HepG2 (cell line): ENCODE results near the gene XRCC1. TPM values are rescaled to one million over a fixed set of nuclear protein-coding genes. Genes with fewer than 3 reads are reported as not detected.

Source experiments
- MIXL1 ChIP-seq: IDR thresholded peaks from 2 replicates; pipeline ENCODE4 v1.6.1; 2016
- POLR2AphosphoS2 ChIP-seq: IDR thresholded peaks from 2 replicates; pipeline ENCODE4 v1.6.1; 2011; ENCODE audit warnings: low read depth, low read length, improper control_type of control experiment
- SP1 ChIP-seq, 2 experiments: fragments of 450-650 bp in 1 of 2; sonication (generic) in 1 of 2; formaldehyde crosslinking in 1 of 2; IDR thresholded peaks; 2 replicates each; pipeline versions ENCODE4 v1.4.0 to v1.6.1; 2016 to 2020; ENCODE audit warnings: missing genetic modification reagents in 1 of 2
- ZNF230 ChIP-seq: sonication (generic); formaldehyde crosslinking; IDR thresholded peaks from 2 replicates; pipeline ENCODE4 v1.4.0; 2020; ENCODE audit warnings: mild to moderate bottlenecking, missing genetic modification reagents
- ZNF335 ChIP-seq: sonication (generic); formaldehyde crosslinking; IDR thresholded peaks from 2 replicates; pipeline ENCODE4 v1.4.0; 2020; ENCODE audit warnings: missing genetic modification reagents
- ZNF432 ChIP-seq: sonication (generic); formaldehyde crosslinking; IDR thresholded peaks from 2 replicates; pipeline ENCODE4 v1.5.0; 2020; ENCODE audit warnings: missing genetic modification reagents, mild to moderate bottlenecking, borderline replicate concordance
- ZNF543 ChIP-seq: sonication (generic); formaldehyde crosslinking; IDR thresholded peaks from 2 replicates; pipeline ENCODE4 v1.4.0; 2020; ENCODE audit warnings: mild to moderate bottlenecking, missing genetic modification reagents
- ZSCAN31 ChIP-seq: sonication (generic); formaldehyde crosslinking; IDR thresholded peaks from 2 replicates; pipeline ENCODE4 v1.5.0; 2020; ENCODE audit warnings: low read depth, mild to moderate bottlenecking, missing genetic modification reagents
- polyA plus RNA-seq, 8 experiments: library from polyadenylated mRNA; depleted of rRNA in 3 of 8; stranded (reverse) in 7 of 8; unstranded in 1 of 8; fragments of >200 nt; fragmentation: Illumina TruSeq in 4 of 8; extraction: Trizol in 4 of 8; gene quantifications; 2 replicates each; pipeline versions ENCODE4 v1.2.1 to v1.2.3, GENCODE V29; 2011 to 2016; ENCODE audit warnings: low read depth in 4 of 8, missing spikeins in 1 of 8, mixed read lengths in 1 of 8; ENCODE audit not compliant: insufficient read depth in 1 of 8
- total RNA-seq, 5 experiments: library from RNA; depleted of rRNA; stranded (reverse); fragments of >200 nt; fragmentation: Illumina TruSeq; extraction: Trizol; gene quantifications; 2 replicates each; pipeline ENCODE4 v1.2.3, GENCODE V29; 2016; ENCODE audit warnings: low read depth in 1 of 5
- TF ChIP-seq, protein P1 (sequence below): sonication (generic); formaldehyde crosslinking; IDR thresholded peaks from 2 replicates; pipeline ENCODE4 v1.5.1; 2020; ENCODE audit warnings: mild to moderate bottlenecking, missing genetic modification reagents, moderate library complexity
- TF ChIP-seq, protein P2 (sequence below): IDR thresholded peaks from 2 replicates; pipeline ENCODE4 v1.6.1; 2016; ENCODE audit warnings: low read depth
- TF ChIP-seq, protein P3 (sequence below): sonication (generic); formaldehyde crosslinking; IDR thresholded peaks from 2 replicates; pipeline ENCODE4 v1.4.0; 2020; ENCODE audit warnings: missing genetic modification reagents
- TF ChIP-seq, protein P4 (sequence below): sonication (generic); formaldehyde crosslinking; IDR thresholded peaks from 2 replicates; pipeline ENCODE4 v1.9.0; 2021; ENCODE audit warnings: missing genetic modification reagents, borderline replicate concordance
- TF ChIP-seq, protein P5 (sequence below): sonication (generic); formaldehyde crosslinking; IDR thresholded peaks from 2 replicates; pipeline ENCODE4 v1.5.0; 2020; ENCODE audit warnings: missing genetic modification reagents
- TF ChIP-seq, protein P6 (sequence below): sonication (generic); formaldehyde crosslinking; IDR thresholded peaks from 2 replicates; pipeline ENCODE4 v1.8.1; 2022; ENCODE audit warnings: low read depth, mild to moderate bottlenecking, missing genetic modification reagents

The XRCC1 gene
- total and polyA plus RNA-seq, 2 of the 13 experiments (the other 11 are each of a cell fraction or from before 2014, with no cell fraction given) = 24.7 to 26.3 TPM

DNA sequence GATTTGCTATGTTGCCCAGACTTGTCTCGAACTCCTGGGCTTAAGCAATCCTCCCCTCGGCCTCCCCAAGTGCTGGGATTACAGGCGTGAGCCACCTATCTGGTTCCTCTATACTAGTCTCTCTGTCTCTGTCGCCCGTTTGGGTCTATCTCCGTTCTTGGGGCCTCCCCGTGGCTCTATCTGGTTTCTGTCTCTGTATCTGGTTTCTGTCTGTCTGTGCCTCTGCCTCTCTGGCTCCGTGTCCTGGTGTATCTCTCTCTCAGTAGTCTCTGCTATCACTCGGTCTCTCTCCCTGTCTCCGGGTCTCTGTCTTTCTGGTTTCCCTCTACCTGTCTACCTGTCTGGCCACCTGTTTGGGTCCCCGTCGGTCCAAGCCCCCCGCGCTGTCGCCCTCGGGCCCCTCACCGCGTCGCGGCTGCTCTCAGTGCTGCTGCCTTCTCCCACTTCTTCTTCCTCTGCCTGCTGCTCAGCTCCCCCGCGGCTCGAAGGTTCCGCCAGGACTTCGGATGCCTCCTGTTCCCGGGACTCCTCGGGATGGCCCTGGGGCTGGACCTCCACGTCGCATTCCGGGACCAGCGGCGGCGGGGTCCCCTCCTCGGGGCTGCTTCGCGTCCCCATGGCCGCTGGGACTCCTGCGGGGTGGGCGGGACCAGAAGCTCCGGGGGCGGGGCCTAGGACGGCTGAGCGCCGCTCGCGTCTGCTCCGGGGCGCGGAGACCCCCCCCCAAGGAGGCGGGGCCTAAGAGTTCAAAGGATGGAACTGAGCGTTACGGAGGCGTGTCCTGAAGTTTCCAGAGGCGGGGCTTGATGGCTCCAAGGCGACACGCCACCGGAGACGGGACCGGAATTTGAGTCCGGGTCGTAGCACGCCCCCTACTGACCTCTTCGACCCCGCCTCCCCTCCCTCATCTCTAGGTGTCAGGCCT, 71.6 kb downstream of the XRCC1 start (continued):
- TF ChIP-seq, protein P1, sequence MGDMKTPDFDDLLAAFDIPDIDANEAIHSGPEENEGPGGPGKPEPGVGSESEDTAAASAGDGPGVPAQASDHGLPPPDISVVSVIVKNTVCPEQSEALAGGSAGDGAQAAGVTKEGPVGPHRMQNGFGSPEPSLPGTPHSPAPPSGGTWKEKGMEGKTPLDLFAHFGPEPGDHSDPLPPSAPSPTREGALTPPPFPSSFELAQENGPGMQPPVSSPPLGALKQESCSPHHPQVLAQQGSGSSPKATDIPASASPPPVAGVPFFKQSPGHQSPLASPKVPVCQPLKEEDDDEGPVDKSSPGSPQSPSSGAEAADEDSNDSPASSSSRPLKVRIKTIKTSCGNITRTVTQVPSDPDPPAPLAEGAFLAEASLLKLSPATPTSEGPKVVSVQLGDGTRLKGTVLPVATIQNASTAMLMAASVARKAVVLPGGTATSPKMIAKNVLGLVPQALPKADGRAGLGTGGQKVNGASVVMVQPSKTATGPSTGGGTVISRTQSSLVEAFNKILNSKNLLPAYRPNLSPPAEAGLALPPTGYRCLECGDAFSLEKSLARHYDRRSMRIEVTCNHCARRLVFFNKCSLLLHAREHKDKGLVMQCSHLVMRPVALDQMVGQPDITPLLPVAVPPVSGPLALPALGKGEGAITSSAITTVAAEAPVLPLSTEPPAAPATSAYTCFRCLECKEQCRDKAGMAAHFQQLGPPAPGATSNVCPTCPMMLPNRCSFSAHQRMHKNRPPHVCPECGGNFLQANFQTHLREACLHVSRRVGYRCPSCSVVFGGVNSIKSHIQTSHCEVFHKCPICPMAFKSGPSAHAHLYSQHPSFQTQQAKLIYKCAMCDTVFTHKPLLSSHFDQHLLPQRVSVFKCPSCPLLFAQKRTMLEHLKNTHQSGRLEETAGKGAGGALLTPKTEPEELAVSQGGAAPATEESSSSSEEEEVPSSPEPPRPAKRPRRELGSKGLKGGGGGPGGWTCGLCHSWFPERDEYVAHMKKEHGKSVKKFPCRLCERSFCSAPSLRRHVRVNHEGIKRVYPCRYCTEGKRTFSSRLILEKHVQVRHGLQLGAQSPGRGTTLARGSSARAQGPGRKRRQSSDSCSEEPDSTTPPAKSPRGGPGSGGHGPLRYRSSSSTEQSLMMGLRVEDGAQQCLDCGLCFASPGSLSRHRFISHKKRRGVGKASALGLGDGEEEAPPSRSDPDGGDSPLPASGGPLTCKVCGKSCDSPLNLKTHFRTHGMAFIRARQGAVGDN (CRISPR knock-in tag) = peak; percentile 21; the same call in 1 of the 2 replicates
- no peak for TF ChIP-seq SP1 (IDR thresholded peaks at IDR 0.05)
- peak; percentile 65 for TF ChIP-seq SP1 (CRISPR knock-in tag; IDR thresholded peaks at IDR 0.05)
- TF ChIP-seq ZNF335 (CRISPR knock-in tag) = 0 out of 2 replicates have a peak, but pooled peaks have one; percentile 1
- no peak for TF ChIP-seq POLR2AphosphoS2
- TF ChIP-seq ZNF543 (CRISPR knock-in tag) = peak; percentile 69; the same call in 1 of the 2 replicates
- no peak for TF ChIP-seq ZSCAN31 (CRISPR knock-in tag)
- no peak for TF ChIP-seq MIXL1 (CRISPR knock-in tag)
- peak; percentile 64; the same call in 1 of the 2 replicates for TF ChIP-seq ZNF230 (CRISPR knock-in tag)
- TF ChIP-seq, protein P2, sequence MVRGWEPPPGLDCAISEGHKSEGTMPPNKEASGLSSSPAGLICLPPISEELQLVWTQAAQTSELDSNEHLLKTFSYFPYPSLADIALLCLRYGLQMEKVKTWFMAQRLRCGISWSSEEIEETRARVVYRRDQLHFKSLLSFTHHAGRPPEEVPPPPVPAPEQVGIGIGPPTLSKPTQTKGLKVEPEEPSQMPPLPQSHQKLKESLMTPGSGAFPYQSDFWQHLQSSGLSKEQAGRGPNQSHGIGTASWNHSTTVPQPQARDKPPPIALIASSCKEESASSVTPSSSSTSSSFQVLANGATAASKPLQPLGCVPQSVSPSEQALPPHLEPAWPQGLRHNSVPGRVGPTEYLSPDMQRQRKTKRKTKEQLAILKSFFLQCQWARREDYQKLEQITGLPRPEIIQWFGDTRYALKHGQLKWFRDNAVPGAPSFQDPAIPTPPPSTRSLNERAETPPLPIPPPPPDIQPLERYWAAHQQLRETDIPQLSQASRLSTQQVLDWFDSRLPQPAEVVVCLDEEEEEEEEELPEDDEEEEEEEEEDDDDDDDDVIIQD (CRISPR knock-in tag) = 0 out of 2 replicates have a peak, but pooled peaks have one; percentile 3
- TF ChIP-seq, protein P3, sequence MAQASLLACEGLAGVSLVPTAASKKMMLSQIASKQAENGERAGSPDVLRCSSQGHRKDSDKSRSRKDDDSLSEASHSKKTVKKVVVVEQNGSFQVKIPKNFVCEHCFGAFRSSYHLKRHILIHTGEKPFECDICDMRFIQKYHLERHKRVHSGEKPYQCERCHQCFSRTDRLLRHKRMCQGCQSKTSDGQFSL (CRISPR knock-in tag) = peak; percentile 87
- TF ChIP-seq, protein P4, sequence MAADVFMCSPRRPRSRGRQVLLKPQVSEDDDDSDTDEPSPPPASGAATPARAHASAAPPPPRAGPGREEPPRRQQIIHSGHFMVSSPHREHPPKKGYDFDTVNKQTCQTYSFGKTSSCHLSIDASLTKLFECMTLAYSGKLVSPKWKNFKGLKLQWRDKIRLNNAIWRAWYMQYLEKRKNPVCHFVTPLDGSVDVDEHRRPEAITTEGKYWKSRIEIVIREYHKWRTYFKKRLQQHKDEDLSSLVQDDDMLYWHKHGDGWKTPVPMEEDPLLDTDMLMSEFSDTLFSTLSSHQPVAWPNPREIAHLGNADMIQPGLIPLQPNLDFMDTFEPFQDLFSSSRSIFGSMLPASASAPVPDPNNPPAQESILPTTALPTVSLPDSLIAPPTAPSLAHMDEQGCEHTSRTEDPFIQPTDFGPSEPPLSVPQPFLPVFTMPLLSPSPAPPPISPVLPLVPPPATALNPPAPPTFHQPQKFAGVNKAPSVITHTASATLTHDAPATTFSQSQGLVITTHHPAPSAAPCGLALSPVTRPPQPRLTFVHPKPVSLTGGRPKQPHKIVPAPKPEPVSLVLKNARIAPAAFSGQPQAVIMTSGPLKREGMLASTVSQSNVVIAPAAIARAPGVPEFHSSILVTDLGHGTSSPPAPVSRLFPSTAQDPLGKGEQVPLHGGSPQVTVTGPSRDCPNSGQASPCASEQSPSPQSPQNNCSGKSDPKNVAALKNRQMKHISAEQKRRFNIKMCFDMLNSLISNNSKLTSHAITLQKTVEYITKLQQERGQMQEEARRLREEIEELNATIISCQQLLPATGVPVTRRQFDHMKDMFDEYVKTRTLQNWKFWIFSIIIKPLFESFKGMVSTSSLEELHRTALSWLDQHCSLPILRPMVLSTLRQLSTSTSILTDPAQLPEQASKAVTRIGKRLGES (CRISPR knock-in tag) = 0 out of 2 replicates have a peak, but pooled peaks have one; percentile 10
- no peak for TF ChIP-seq ZNF432 (CRISPR knock-in tag)
- TF ChIP-seq, protein P5, sequence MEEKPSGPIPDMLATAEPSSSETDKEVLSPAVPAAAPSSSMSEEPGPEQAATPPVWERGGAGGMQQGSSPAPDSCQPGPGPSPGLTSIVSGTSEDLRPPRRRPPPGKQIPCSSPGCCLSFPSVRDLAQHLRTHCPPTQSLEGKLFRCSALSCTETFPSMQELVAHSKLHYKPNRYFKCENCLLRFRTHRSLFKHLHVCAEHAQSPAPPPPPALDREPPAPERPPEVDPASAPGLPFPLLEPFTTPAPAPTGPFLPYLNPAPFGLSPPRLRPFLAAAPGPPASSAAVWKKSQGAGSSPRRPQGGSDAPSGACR = peak; percentile 82
- TF ChIP-seq, protein P6, sequence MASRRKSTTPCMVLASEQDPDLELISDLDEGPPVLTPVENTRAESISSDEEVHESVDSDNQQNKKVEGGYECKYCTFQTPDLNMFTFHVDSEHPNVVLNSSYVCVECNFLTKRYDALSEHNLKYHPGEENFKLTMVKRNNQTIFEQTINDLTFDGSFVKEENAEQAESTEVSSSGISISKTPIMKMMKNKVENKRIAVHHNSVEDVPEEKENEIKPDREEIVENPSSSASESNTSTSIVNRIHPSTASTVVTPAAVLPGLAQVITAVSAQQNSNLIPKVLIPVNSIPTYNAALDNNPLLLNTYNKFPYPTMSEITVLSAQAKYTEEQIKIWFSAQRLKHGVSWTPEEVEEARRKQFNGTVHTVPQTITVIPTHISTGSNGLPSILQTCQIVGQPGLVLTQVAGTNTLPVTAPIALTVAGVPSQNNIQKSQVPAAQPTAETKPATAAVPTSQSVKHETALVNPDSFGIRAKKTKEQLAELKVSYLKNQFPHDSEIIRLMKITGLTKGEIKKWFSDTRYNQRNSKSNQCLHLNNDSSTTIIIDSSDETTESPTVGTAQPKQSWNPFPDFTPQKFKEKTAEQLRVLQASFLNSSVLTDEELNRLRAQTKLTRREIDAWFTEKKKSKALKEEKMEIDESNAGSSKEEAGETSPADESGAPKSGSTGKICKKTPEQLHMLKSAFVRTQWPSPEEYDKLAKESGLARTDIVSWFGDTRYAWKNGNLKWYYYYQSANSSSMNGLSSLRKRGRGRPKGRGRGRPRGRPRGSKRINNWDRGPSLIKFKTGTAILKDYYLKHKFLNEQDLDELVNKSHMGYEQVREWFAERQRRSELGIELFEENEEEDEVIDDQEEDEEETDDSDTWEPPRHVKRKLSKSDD = peak; percentile 16; the same call in 1 of the 2 replicates
